GM18519 (cell line): ENCODE data around the gene OBSL1.

Experiments
- ATAC-seq: cut with Tn5 transposase; IDR thresholded peaks from one replicate; pipeline ENCODE4 v1.9.1; 2021; ENCODE audit warnings: mild to moderate bottlenecking, moderate library complexity; ENCODE audit not compliant: unreplicated experiment, low FRiP score

Gene OBSL1

GRCh38 chr2:219516888-219517287 lies 54.5 kb downstream of the OBSL1 start:
- no peak for ATAC-seq

DNA sequence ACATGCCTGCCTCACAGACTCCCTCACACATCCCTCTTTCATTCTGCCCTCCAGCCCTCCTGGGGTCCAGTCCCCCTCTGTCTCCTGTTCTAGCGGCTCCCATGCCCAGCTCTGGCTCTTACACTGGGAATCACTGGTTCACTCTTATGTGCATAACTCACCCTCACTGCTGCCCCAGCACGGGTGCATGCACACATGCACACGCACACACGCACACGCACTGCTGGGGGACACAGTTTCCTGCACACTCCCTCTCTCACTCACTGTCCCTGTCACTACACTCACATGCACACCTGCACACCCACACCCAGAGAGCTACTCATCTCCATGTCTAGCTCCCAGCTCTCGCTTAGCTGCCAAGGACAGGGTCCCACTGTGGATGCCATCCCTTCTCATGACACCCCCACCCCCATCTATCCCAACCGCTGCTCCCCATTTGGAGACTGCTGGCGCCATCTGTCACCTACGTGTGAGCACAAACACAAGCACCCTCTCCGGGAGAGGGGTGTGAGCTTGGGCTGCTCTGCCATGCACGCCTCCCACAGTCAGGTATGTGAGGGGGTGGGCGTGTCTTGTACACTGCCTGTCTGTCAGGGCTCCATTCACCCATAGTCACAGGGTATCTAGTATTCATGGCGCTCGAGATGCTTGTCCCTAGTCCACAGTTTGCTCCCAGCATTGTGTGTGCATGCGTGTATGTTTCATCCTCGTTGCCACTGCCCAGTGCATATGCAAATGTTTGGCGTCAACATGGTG lies 55.3 kb downstream of the OBSL1 start:
- no peak for ATAC-seq

- ATAC-seq, result no peak
Measured at GRCh38 chr2:219514836-219515235, 56.5 kb downstream of the OBSL1 start.

GRCh38 chr2:219514196-219514761 lies 57.1 kb downstream of the OBSL1 start, which contains the start of gene ASIC4:
ASIC4 (plus strand) TSS chr2:219514482; CDS start chr2:219514725, 243 bp downstream.
- ATAC-seq, result no peak

DNA sequence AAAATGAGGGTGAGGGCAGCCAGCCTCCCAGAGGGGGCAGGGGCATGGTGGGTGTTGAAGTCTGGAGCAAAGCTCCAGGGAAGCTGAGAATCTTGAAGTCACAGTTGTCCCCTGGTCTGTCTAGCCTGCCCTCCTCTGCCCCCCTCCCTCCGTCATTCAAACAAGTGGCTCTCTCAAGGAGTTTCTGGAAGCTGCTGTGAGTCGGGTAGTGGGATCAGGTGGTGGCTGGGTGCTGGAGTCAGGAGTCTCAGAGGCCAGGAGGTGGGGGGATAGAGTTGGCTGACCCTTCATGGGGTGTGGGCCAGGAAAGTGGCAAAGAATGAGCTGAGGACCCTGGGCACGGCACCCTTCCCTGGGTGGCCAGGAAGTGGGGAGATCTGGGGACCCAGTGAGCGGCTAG lies 57.6 kb downstream of the OBSL1 start:
- no peak for ATAC-seq

GRCh38 chr2:219512524-219513216 lies 58.7 kb downstream of the OBSL1 start:
- ATAC-seq, result no peak

- ATAC-seq, result no peak
Measured at GRCh38 chr2:219511547-219512325, 59.6 kb downstream of the OBSL1 start.

DNA sequence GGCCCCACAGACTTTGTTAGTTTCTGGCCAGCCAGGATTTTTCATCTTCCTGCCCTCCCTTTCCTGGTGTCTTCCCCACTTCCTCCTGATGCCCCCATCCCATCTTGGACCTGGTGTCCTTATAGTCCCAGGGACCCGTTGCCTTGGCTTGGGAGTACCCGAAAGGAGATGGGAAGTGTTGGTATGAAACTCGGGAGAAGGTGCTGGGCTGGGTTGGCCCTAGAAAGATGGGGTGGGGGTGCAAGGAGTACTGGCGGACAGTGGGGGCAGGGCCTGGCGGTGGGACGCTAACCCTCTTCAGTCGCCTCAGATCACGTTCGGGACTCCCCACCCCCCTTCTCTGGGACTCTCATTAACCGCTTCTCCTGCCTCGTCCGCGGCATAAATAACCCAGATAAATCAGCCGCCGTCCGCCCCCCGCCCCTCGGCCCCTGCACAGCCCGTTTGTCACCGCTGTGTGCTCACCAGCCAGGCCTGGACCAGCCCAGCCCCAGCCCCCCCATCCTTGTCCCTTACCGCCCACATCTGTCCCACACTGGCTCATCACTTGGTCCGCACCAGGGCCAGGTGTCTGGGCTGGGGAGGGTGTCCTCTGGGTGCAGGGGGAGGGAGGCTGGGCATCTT lies 60.7 kb downstream of the OBSL1 start:
- ATAC-seq, result no peak

DNA sequence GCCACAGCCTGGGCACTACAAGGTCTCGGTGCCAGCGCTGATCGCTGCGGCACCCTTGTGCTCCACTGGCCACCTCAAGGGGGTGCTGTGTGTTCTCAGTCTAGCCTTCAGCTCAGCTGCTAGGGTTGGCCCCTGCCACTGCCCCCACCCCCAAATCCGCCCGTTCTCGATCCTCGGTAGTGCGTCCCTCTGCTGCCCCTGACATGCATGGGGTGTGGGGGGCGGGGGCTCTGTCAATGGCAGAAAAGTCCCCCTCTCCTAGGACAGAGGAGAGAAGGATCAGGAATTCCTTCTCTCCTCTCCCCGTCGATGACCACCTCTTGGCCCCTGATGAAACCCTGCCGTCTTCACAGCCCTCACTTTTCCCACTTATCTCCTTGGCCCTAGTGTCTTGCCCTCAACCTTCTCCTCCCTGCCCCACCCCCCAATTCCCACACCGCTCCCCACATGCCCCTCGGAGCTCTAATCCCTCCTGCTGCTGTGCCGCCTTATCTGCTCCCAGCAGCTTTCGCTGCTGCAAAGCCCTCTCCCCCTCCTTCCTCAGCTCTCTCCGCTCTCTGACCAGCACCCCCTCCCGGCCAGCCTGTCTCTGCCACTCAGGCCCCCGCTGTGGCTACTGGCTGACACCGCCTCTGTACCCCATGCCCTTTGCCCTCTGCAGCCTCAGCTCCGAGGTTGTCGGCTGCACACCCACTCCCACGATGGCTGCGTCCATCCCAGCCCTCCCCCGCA lies 61.4 kb downstream of the OBSL1 start:
- peak; percentile 42 for ATAC-seq

DNA sequence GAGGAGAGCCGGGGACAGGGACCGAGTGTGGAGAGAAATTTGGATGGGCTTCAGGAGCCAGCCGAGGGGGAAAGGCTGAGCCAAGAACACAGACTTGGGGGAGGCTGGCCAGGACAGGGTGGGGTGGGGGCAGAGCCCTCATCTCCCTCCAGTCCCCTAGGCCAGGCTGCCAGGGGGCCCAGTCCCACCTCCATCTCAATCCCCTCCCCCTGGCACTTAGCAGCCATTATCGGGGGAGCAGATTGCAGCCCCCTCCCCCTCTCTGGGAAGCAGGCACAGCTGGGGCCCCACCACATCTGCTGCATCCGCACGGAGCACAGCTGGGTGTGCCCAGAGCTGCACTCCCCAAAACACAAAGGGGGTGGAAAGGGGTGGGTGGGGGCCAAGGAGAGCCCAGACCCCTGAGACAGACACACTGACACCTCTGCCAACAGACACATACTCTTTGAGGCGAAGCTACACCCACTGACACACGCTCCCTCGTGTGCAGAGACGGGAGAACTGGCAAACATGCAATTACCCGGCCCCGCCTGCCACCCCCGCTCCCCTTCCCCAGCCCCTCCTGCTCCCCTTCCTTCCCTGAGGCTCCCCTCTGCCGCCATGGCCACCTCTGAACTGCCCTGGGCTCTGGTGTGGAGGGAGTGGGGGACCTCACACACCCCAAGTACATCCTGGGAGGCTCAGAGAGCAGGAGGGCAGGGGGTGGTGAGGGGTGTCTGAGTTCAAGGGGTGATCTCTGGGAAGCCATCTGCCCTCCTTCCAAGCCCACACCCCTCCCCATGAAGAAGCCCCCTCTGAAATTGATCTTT lies 62.2 kb downstream of the OBSL1 start:
- no peak for ATAC-seq

DNA sequence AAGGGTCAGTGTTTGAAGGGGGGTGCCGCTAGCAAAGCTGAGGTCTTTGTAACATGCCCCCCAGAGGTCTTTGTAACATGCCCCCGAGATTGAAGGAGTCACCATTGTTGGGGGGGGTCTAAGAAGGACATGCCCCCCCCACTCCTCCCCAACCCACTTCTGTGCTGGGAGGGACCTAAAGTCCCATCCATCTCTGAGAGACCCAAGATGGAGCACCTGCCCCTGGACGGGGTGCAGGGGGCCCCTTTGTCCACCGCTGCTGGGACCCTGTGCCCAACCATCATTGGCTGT lies 63.0 kb downstream of the OBSL1 start:
- ATAC-seq, result no peak

DNA sequence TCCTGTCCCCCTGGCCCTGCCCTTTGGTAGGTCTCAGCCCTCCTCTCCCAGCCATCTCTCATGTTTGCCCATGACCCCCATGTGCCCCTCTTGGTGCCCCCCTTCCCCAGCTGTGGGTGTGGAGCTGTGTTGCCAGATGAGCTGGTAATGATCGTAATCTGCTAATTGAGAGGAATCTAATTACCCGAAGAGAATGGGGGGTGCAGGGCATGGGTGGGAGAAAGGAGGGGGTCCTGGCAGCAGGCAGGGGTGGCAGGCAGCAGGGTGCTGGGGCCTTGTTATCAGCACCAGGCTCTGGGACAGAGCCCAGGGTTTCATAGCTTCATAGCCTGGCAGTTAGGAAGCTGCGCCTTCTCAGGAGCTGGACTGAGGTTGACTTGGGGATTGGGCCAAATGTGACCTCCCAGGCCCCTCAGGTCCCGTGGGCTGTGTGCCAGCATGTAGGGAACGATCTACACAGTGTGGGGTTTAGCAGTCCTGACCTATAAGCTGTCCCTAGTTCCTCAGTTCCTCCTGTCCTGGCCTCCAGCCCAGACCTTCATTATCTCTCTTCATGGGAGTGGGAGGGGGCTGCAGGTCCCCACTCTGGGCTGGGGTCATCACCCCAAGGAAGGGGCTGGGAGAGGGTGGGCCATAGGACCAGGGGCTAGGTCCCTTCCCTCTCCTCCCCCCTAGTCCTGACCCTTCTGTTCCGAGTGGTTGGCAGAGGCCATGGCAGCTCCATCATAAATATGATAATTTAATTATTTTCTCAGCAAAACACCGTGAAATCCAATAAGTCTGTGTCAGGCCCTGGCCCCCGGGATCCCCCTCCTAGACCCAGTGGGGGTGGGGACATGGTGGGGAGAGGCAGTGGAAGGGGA lies 63.5 kb downstream of the OBSL1 start:
- ATAC-seq, result no peak

GRCh38 chr2:219506802-219507526 lies 64.4 kb downstream of the OBSL1 start:
- no peak for ATAC-seq

- no peak for ATAC-seq
Measured at GRCh38 chr2:219506153-219506801, 65.1 kb downstream of the OBSL1 start.

- ATAC-seq, result no peak
Measured at GRCh38 chr2:219505585-219505984, 65.8 kb downstream of the OBSL1 start.

- ATAC-seq, result no peak
Measured at GRCh38 chr2:219502618-219503017, 68.7 kb downstream of the OBSL1 start.

DNA sequence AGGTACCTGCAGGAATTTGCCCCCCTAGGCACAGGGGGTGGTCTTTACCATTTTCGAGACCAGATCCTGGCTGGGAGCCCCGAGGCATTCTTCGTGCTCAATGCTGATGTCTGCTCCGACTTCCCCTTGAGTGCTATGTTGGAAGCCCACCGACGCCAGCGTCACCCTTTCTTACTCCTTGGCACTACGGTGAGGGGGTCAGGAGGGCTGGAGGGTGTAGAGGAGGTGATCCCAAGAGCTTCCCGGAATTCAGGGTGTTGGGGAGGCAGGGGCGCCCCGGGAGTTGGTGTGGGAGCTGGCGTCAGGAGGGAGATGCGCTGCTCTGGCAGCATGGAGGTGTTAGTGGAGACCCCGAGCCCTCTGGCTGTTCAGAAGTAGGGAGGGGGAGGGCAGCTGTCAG lies 69.5 kb downstream of the OBSL1 start:
- ATAC-seq, result no peak
